H54 (cell line): ENCODE results near the gene PUM1.
"Not testable (repeated sequence)": the region's sequence is repeated elsewhere in the genome, so short reads cannot be mapped to it uniquely, and the experiment has no call there.

Experiments
- DNase-seq: peaks from one replicate; pipeline ENCODE4 v3.0.0; 2011; ENCODE audit warnings: low spot score, mixed read lengths; ENCODE audit not compliant: insufficient read length
- FAIRE-seq: peaks from 3 replicates; lab custom pipeline; 2011; peaks lifted over from hg19 to GRCh38; lab: Jason Lieb, UNC
- POLR2A ChIP-seq: IDR thresholded peaks from 2 replicates; pipeline ENCODE4 v1.6.1; 2011; ENCODE audit warnings: low read depth, mild to moderate bottlenecking, low read length

Gene PUM1

DNA sequence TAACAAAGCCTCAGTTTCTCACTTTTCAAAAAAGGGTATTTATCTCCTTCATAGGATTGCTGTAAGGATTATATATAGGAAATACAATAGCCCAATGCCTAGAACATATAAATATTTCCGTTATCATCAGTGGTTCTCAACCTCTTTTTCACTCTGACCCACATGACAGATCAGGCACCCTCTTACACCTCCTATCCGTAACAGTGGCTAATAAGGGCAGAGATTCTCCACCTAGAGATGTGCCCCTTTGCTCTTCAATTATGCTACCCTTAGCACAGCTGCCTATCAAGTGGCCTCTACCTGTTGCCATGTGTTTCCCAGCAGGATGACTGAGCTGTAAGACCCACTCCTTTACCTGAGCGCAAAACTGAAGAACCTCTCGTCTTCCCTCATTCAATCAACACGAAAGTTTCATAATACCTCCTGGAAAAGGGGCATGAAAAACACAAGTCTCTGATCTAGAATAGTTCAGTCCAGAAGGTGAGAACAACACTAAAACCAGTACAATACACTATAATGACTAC, 10.5 kb downstream of the PUM1 start:
- FAIRE-seq: no peak
- no peak for DNase-seq
- TF ChIP-seq POLR2A: no peak

DNA sequence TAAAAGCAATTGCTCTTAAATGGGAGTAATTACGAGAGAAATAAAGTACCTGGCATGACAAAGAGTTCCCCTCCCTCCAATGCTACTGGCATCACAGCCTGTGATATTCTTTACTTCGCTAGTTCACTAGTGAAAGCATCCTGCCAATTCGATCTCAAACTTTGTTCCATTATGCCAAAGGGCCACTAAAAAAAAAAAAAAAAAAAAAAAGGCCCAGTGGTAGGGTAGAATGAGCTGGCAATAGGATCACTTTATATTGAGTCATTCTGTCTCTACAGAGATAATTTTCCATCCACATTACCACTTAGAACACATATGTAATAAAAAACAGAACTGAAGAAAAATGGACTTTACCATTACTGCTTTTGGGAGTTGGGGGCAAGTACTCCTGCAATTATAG, 11.2 kb downstream of the PUM1 start:
- FAIRE-seq: no peak
- no peak for DNase-seq
- TF ChIP-seq POLR2A: no peak

DNA sequence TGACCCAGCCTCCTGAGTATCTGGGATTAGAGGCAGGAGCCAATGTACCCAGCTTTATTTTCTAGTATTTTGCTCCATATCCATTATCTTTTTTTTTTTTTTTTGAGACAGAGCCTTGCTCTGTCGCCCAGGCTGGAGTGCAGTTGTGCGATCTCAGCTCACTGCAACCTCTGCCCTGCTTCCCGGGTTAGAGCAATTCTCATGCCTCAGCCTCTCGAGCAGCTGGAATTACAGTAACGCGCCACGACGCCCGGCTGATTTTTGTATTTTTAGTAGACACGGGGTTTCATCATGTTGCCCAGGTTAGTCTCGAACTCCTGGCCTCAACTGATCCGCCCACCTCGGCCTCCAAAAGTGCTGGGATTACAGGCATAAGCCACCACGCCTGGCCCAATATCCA, 12.9 kb downstream of the PUM1 start:
- FAIRE-seq, DNase-seq: not testable (repeated sequence)

DNA sequence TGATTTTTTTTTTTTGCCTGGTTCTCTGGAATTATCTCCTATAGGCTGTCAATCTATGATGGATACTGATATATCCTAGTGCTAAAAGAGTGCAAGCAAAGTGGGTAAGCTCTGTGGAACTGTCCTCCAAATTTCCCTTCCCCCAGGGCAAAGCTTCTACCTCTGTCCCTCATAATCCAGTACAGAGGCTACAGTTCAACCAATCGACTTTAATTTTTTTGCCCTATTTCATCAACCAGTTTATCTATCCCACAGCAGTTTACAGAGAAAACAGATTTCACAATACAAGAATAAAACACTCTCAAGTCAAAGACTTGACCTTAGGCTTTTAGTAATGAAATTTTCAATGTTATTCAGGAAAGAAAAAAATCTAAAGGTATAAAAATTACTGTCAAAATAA, 13.9 kb downstream of the PUM1 start:
- no peak for FAIRE-seq
- no peak for TF ChIP-seq POLR2A
- no peak for DNase-seq

DNA sequence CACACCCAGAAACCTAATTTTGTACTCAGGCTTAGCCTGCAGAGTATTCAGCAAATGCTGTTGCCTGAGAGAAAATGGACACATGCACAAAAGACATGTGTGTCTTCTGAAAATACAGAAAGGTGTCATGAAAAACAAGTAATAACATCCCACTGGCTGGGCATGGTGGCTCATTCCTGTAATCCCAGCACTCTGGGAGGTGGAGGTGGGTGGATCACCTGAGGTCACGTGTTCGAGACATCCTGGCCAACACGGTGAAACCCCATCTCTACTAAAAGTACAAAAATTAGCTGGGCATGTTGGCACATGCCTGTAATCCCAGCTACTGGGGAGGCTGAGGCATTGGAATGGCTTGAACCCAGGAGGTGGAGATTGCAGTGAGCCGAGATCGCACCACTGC, 18.0 kb downstream of the PUM1 start:
- DNase-seq, FAIRE-seq: not testable (repeated sequence)

DNA sequence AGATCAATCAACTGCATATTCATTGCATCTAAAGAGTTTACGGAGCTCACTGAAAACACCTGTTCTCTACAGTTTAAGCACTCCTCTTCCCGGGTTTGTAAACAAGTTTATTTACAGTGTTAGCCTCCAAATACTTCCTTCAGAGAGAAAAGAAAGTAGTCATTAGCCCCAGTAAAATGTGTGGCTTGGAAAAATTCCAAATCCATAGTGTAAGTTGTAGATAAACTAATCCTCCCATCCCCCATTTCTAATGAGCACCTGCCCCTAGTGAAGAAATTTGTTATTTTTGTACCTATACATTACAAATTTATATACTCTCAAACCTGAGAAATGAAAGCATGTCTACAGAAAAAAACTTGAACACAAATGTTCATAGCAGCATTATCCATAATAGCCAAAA, 21.9 kb downstream of the PUM1 start:
- no peak for TF ChIP-seq POLR2A
- FAIRE-seq (no peak), DNase-seq (no peak)

DNA sequence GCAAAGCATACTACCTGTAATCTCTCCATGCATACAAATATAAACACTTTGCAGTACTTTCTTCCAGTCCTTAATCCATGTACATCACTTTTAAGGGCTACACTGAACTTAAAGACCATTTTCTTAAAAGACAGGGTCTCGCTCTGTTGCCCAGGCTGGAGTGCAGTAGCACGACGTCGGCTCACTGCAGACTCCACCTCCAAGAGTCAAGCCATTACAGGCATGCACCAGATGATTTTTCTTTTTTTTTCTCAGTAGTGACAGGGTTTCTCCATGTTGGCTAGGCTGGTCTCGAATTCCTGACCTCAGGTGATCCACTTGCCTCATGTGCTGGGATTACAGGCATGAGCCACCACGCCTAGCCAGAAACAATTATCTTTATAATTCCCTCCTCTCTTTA, 22.9 kb downstream of the PUM1 start:
- no peak for FAIRE-seq
- TF ChIP-seq POLR2A: no peak
- DNase-seq: no peak

DNA sequence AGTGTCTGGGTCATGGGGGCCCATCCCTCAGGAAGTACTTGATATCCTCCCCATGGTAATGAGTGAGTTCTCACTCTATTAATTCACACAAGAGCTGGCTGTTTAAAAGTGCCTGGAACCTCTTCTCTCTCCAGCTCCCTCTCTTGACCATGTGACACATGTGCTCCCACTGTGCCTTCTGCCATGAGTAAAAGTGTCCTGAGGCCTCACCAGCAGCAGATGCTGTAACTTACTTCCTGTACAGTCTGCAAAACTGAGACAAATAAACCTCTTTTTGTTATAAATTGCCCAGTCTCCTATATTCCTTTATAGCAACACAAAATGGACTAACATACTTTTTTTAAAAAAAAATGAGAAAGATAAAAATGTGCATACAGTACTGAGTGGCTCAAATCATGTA, 24.0 kb downstream of the PUM1 start:
- DNase-seq (no peak), FAIRE-seq (no peak)
- no peak for TF ChIP-seq POLR2A

DNA sequence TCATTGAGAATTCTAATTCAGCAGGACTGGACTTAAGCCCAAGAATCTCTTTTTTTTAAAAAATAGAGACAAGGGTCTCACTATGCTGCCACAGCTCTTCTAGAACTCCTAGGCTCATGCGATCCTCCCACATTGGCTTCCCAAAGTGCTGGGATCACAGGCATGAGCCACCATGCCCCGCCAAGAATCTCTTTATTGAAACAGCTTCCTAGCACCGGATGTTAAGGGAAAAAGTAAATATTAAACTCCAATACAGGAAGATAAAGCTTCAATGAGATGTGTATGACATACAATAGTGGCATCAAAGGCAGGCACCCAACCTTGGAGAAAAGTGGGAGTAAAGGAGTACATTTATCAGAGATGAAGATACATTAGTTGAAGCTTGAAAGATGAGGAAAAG, 25.5 kb downstream of the PUM1 start:
- FAIRE-seq (no peak), DNase-seq (no peak)
- TF ChIP-seq POLR2A: no peak

DNA sequence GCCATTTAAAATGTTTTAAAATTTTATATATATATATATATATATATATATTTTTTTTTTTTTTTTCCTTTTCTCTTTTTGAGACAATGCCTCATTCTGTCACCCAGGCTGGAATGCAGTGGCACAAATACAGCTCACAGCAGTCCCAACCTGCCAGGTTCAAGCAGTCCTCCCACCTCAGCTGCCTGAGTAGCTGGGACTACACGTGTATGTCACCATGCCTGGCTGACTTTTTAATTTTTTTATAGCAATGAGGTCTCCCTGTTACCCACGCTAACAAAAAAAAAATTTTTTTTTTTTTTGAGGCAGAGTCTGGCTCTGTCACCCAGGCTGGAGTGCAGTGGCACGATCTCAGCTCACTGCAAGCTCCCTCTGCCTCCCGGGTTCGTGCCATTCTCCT, 26.6 kb downstream of the PUM1 start:
- DNase-seq, FAIRE-seq: not testable (repeated sequence)

DNA sequence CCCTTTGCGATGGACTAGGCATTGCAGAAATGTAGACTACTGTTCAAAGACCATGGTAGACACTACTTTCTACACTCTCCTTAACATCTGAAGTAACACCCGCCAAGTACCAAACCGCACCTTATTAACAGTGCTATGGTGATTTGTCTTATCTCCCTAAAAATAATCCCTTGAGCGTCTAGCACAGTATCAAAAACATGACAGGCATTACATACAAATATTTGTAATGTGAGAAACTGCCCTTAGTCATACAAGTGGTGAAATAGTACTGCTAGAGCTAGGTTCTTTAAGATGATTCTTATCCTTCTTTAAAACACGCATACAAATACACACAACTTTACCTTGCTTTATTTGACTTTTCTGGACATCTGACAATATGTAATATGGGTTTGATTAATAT, 27.2 kb downstream of the PUM1 start:
- DNase-seq: no peak
- FAIRE-seq: peak; percentile 53
- TF ChIP-seq POLR2A: no peak

DNA sequence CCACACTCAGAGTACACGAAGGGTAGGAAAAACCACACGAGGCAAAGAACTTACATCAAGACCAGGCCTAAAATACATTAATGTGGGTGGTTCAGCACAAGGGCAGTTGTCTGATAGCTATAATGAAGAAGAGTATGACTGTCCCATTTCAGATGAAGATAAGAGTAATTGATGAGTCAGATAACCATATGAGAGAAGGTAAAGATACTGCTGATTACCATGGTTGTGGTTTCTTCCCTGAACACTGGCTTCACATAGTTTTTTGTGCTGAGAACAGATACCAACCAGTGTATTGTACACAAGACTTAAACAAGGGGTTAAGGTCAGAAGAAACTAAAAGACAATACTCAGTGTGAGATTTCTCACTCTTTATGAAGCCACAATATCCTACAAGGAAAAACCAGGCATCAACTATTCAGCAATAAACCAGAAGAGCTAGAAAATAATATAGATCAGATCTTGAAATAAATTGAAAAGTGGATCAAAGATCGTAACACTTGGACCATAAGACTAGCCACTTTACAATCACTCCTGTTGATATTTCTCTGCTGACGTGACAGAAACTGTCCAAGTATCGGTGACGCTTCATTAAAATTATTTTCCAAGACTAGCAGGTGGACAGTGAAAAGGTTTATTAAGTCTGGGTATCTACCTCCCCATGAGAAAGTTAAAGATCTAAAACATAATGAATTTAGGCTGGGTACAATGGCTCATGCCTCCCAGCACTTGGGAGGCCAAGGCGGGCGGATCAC, 28.6 kb downstream of the PUM1 start:
- no peak for TF ChIP-seq POLR2A
- FAIRE-seq: no peak
- no peak for DNase-seq

DNA sequence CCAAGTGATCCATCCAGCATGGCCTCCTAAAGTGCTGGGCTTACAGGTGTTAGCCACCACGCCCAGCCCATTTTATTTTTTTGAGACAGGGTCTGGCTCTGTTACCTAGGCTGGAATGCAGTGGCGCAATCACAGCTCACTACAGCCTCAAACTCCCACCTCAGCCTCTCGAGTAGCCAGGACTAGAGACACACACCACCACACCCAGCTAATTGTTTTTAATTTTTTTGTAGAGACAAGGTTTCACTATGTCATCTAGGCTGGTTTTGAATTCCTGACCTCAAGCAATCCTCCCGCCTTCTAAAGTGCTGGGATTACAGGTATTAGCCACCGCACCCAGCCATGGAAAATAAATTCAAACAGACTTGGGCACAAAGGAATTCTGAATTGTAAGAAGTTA, 31.9 kb downstream of the PUM1 start:
- TF ChIP-seq POLR2A: no peak
- DNase-seq (no peak), FAIRE-seq (no peak)

DNA sequence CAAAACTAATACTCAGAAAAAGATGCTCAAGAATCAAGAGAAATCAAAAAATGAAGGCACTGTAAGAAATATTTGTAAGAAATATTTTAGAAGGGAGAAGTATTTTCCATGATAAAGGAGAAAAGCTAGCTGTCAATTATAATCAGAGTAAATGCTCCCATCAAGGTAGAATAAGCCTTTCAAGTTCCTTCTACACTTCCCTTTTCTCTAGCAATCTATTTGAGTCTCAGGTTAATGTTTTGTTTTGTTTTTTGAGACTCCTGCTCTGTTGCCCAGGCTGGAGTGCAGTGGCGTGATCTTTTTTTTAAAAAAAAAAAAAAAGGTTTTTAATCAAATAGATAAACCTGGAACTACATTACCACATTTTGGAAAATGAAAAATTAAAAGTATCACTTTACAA, 33.3 kb downstream of the PUM1 start:
- no peak for DNase-seq
- no peak for TF ChIP-seq POLR2A

DNA sequence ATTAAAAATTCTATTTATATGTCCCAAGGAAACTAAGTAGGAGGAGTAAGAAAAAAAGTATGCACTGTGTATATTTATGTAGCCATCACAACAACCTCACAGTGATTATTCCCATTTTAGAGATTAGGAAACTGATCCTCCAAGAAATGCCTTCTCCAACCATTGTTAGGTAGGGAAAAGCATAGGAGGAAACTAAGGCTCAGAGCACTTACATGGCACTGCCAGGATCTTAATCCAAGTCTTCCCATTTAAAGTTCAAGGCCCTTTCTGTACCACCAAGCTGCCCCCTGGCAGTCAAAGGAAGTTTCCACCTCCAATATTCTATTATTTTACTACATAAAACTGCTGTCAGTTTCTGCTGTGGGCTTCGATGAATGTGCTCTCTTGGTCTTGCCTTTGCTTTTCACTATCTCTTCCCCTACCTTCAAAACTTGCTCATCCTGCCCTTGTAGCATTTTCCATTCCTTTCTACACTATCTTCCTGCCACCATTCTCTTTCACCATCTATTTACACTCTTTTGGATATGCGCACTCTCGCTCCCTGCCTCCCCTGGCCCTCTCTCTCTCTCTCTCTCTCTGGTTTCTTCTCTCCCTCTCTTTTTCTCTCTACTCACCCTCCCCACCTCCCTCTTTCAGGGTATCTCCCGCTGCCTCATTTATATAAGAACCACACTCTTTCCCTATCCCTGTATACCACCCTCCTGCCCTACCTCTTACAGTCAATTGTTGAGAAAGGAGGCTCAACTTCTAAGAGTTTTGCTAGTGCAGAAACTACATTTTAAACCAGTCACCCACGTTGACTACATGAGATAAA, 34.0 kb downstream of the PUM1 start:
- no peak for TF ChIP-seq POLR2A
- FAIRE-seq (no peak), DNase-seq (no peak)

More for the DNA sequence above, 33.3 kb downstream of the PUM1 start:
- FAIRE-seq: no peak
